Activated CD8-positive, alpha-beta memory T cell treated with anti-CD3 and anti-CD28 coated beads, Interleukin-2, amount 10 ng/mL, durations not matched to agents 7 days and 5 days (primary cell): Measurements from ENCODE around the gene ZDHHC19. TPM values are rescaled to one million over a fixed set of nuclear protein-coding genes. Genes with fewer than 3 reads are reported as not detected.

ENCODE experiments used
- ATAC-seq: fragments of 150-1000 bp; cut with Tn5 transposase; one replicate; pipeline ENCODE4 v1.10.0; 2021; ENCODE audit warnings: moderate library complexity
- CTCF ChIA-PET: fragments of 350-600 bp; sonication (Branson Sonifier 250); formaldehyde crosslinking; loops from one replicate; lab custom pipeline; 2021; ENCODE audit warnings: antibody characterized with exemption; lab: Charles Lee
- DNase-seq: peaks from one replicate; pipeline ENCODE4 v3.0.0-alpha.2; 2020
- H3K27ac Mint-ChIP-seq: one replicate; pipeline ENCODE4 v1.8.0; 2021; ENCODE audit warnings: mild to moderate bottlenecking, mixed read lengths
- H3K27me3 Mint-ChIP-seq: one replicate; pipeline ENCODE4 v1.8.0; 2021; ENCODE audit warnings: mixed read lengths
- H3K36me3 Mint-ChIP-seq: one replicate; pipeline ENCODE4 v1.8.0; 2021; ENCODE audit warnings: mild to moderate bottlenecking, mixed read lengths
- H3K4me1 Mint-ChIP-seq: one replicate; pipeline ENCODE4 v1.8.0; 2021; ENCODE audit warnings: mixed read lengths
- H3K4me3 Mint-ChIP-seq: one replicate; pipeline ENCODE4 v1.8.0; 2021; ENCODE audit warnings: mild to moderate bottlenecking, moderate library complexity, mixed read lengths
- H3K9me3 Mint-ChIP-seq: one replicate; pipeline ENCODE4 v1.8.0; 2022; ENCODE audit warnings: low read depth, mixed read lengths
- total RNA-seq, 2 experiments: library from RNA; stranded (reverse); gene quantifications; one replicate each; pipeline ENCODE4 v1.2.3, GENCODE V29; 2021

ZDHHC19 gene
- total RNA-seq, 2 experiments from 2014 or later, result not detected

GRCh38 chr3:196159952-196160804, 51.0 kb downstream of the ZDHHC19 start:
- Mint-ChIP-seq H3K9me3 (no peaks in the 10 kb centered on the region), H3K4me3 (no peak overlapping the region), H3K36me3 (no peaks in the 10 kb centered on the region), H3K4me1 (peaks cover 29% of the 10 kb centered on the region), H3K27me3 (no peaks in the 10 kb centered on the region), H3K27ac (peak overlapping the region; percentile 68)
- ATAC-seq, result peak; percentile 76
- DNase-seq, result peak; percentile 64
- CTCF ChIA-PET, result interaction anchor here (1.3 kb wide), 1 partner anchor 19 kb away, joined by 5 read pairs; no protein-coding TSS in a partner anchor

DNA sequence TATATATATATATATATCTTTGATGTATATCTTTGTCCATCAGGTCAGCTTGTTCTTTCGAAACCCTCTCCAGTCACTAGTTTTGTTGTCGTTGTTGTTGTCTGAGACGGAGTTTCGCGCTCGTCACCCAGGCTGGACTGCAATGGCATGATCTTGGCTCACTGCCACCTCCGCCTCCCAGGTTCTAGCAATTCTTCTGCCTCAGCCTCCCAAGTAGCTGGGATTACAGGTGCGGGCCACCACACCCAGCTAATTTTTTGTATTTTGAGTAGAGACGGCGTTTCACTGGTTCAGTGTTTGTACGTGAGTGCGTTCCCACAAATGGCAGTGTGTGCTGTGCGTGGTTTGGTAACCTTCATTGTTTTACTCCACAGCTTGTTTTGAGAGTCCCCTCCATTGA, 51.7 kb downstream of the ZDHHC19 start:
- ATAC-seq, result no peak
- Mint-ChIP-seq H3K27me3 (no peaks in the 10 kb centered on the region), H3K36me3 (no peaks in the 10 kb centered on the region), H3K4me1 (peaks cover 35% of the 10 kb centered on the region), H3K4me3 (no peak overlapping the region), H3K27ac (no peak overlapping the region), H3K9me3 (no peaks in the 10 kb centered on the region)
- CTCF ChIA-PET, result interaction anchor here (1.3 kb wide), 1 partner anchor 20 kb away, joined by 5 read pairs; no protein-coding TSS in a partner anchor
- DNase-seq, result no peak

DNA sequence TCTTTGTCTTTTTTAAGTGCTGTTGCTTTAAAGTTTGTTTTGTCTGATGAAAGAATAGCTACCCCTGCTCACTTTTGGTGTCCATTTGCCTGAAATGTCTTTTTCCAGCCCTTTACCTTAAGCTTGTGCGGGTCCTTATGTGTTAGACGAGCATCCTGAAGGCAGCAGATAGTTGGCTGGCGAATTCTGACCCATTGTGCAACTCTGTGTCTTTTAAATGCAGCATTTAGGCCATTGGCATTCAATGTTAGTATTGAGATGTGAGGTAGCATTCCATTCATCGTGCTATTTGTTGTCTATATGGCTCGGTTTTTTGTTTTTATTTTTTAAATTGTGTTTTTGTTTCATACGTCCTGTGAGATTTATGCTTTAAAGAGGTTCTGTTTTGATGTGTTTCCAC, 55.0 kb downstream of the ZDHHC19 start:
- Mint-ChIP-seq H3K27me3 (no peaks in the 10 kb centered on the region), H3K36me3 (peaks cover 5% of the 10 kb centered on the region), H3K27ac (no peak overlapping the region), H3K4me1 (peaks cover 34% of the 10 kb centered on the region), H3K4me3 (no peak overlapping the region), H3K9me3 (no peaks in the 10 kb centered on the region)
- ATAC-seq, result no peak
- CTCF ChIA-PET, result interaction anchor here (1.4 kb wide), 1 partner anchor 23 kb away, joined by 6 read pairs; no protein-coding TSS in a partner anchor
- DNase-seq, result no peak

DNA sequence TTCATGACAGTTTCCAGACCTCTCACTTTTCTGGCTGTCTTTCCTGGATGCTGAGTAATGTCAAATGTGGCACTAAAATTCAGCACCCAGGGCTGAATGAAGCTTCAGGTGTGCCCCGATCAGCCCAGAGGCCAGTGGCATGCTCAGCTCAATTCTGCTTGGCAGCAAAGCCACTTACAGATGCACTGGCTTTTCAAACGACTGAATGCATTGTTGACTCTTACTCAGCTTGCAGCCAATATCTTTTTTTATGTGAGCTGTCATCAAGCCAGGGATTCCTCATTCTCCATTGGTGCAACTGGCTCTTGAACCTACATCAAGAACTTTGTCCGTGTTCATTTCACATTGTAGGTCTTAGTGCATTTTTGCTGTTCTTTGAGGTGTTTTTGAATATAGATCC, 60.7 kb downstream of the ZDHHC19 start:
- no peak for DNase-seq
- peaks cover 16% of the 10 kb centered on the region for H3K4me1 Mint-ChIP-seq
- no peak overlapping the region for H3K4me3 Mint-ChIP-seq
- peaks cover 5% of the 10 kb centered on the region for H3K36me3 Mint-ChIP-seq
- H3K9me3 Mint-ChIP-seq, result no peaks in the 10 kb centered on the region
- H3K27me3 Mint-ChIP-seq, result no peaks in the 10 kb centered on the region
- CTCF ChIA-PET, result interaction anchor here (1.1 kb wide), 1 partner anchor 20 kb away, joined by 3 read pairs; no protein-coding TSS in a partner anchor
- ATAC-seq, result no peak
- H3K27ac Mint-ChIP-seq, result no peak overlapping the region

- H3K27me3 Mint-ChIP-seq, result no peaks in the 10 kb centered on the region
- no peaks in the 10 kb centered on the region for H3K9me3 Mint-ChIP-seq
- ATAC-seq, result no peak
- peaks cover 5% of the 10 kb centered on the region for H3K36me3 Mint-ChIP-seq
- H3K4me3 Mint-ChIP-seq, result no peak overlapping the region
- CTCF ChIA-PET, result interaction anchor here (0.6 to 1.1 kb wide), 2 partner anchors 19 to 28 kb away, joined by 3 to 5 read pairs; no protein-coding TSS in a partner anchor
- no peak for DNase-seq
- H3K27ac Mint-ChIP-seq, result no peak overlapping the region
- peaks cover 11% of the 10 kb centered on the region for H3K4me1 Mint-ChIP-seq
These were observed 61.3 kb downstream of the ZDHHC19 start for GRCh38 chr3:196149831-196150301.

- H3K9me3 Mint-ChIP-seq, result no peaks in the 10 kb centered on the region
- H3K4me1 Mint-ChIP-seq, result peaks cover 11% of the 10 kb centered on the region
- ATAC-seq (no peak), DNase-seq (no peak)
- H3K36me3 Mint-ChIP-seq, result peaks cover 5% of the 10 kb centered on the region
- CTCF ChIA-PET, result no interaction called here
- H3K27ac Mint-ChIP-seq, result no peak overlapping the region
- no peaks in the 10 kb centered on the region for H3K27me3 Mint-ChIP-seq
- H3K4me3 Mint-ChIP-seq, result no peak overlapping the region
These were observed 61.8 kb downstream of the ZDHHC19 start for GRCh38 chr3:196149375-196149774.

Other genes starting within 250 kb of the ZDHHC19 start
- gene TFRC, start 129.3 kb downstream of the ZDHHC19 start, total RNA-seq, result 100 to 1,000 TPM; 409 to 782 TPM
- not detected for gene SLC51A, start 5.1 kb upstream of the ZDHHC19 start, total RNA-seq
- gene PCYT1A, start 76.3 kb upstream of the ZDHHC19 start, total RNA-seq, result 10 to 100 TPM; 57.7 to 61.6 TPM
- 10 to 100 TPM; 13.9 to 19.9 TPM for gene DYNLT2B, start 106.8 kb upstream of the ZDHHC19 start, total RNA-seq
- not detected for gene TM4SF19, start 127.0 kb upstream of the ZDHHC19 start, total RNA-seq
- gene UBXN7, start 221.0 kb upstream of the ZDHHC19 start, total RNA-seq, result 10 to 100 TPM; 50.7 to 60.8 TPM